Measurements from ENCODE around the gene MYH13.
A peak's percentile ranks its signal among the peaks of the same experiment; 100 is the strongest.

MYH13 gene

GRCh38 chr17:10313037-10313672 lies 59.7 kb downstream of the MYH13 start:
- DNase-seq = no peak
- H3K36me3 ChIP-seq = no peaks in the 10 kb centered on the region

GRCh38 chr17:10311131-10311530 lies 61.7 kb downstream of the MYH13 start:
- no peak for DNase-seq
- Histone ChIP-seq H3K4me3 (ENCODE audit: low read depth, low read length) (no peak overlapping the region), H3K27ac (no peak overlapping the region), H3K9me3 (ENCODE audit: severe bottlenecking) (no peaks in the 10 kb centered on the region), H3K36me3 (no peaks in the 10 kb centered on the region), H3K27me3 (ENCODE audit: insufficient read depth, low read depth, severe bottlenecking) (no peaks in the 10 kb centered on the region)
- TF ChIP-seq CTCF (IDR thresholded peaks at IDR 0.05; ENCODE audit: low read depth, low read length) = no peak

More at GRCh38 chr17:10313037-10313672, 59.7 kb downstream of the MYH13 start:
- H3K27ac ChIP-seq = no peak overlapping the region
- H3K9me3 ChIP-seq (ENCODE audit: severe bottlenecking) = no peaks in the 10 kb centered on the region
- H3K27me3 ChIP-seq (ENCODE audit: insufficient read depth, low read depth, severe bottlenecking) = no peaks in the 10 kb centered on the region
- no peak overlapping the region for H3K4me3 ChIP-seq (ENCODE audit: low read depth, low read length)
- peak; percentile 30; the same call in 1 of the 2 replicates for TF ChIP-seq CTCF (IDR thresholded peaks at IDR 0.05; ENCODE audit: low read depth, low read length)

GRCh38 chr17:10309003-10309974 lies 63.5 kb downstream of the MYH13 start:
- no peak for DNase-seq
- Histone ChIP-seq H3K4me3 (ENCODE audit: low read depth, low read length) (no peak overlapping the region), H3K27ac (no peak overlapping the region), H3K36me3 (no peaks in the 10 kb centered on the region), H3K9me3 (ENCODE audit: severe bottlenecking) (no peaks in the 10 kb centered on the region), H3K27me3 (ENCODE audit: insufficient read depth, low read depth, severe bottlenecking) (no peaks in the 10 kb centered on the region)
- no peak for TF ChIP-seq CTCF (IDR thresholded peaks at IDR 0.05; ENCODE audit: low read depth, low read length)

GRCh38 chr17:10306585-10306984 lies 66.2 kb downstream of the MYH13 start:
- Histone ChIP-seq H3K4me3 (ENCODE audit: low read depth, low read length) (no peak overlapping the region), H3K27me3 (ENCODE audit: insufficient read depth, low read depth, severe bottlenecking) (no peaks in the 10 kb centered on the region), H3K36me3 (no peaks in the 10 kb centered on the region), H3K27ac (no peak overlapping the region), H3K9me3 (ENCODE audit: severe bottlenecking) (no peaks in the 10 kb centered on the region)
- TF ChIP-seq CTCF (IDR thresholded peaks at IDR 0.05; ENCODE audit: low read depth, low read length) = no peak
- no peak for DNase-seq

GRCh38 chr17:10305398-10305797 lies 67.4 kb downstream of the MYH13 start:
- Histone ChIP-seq H3K4me3 (ENCODE audit: low read depth, low read length) (no peak overlapping the region), H3K27me3 (ENCODE audit: insufficient read depth, low read depth, severe bottlenecking) (no peaks in the 10 kb centered on the region), H3K9me3 (ENCODE audit: severe bottlenecking) (no peaks in the 10 kb centered on the region), H3K27ac (no peak overlapping the region), H3K36me3 (no peaks in the 10 kb centered on the region)
- TF ChIP-seq CTCF (IDR thresholded peaks at IDR 0.05; ENCODE audit: low read depth, low read length) = no peak
- no peak for DNase-seq
